HG03135 (cell line): ENCODE data around the gene SPART.

Source experiments
- ATAC-seq: cut with Tn5 transposase; IDR thresholded peaks from one replicate; pipeline ENCODE4 v1.9.1; 2021; ENCODE audit warnings: mild to moderate bottlenecking, moderate library complexity; ENCODE audit not compliant: unreplicated experiment

SPART gene

DNA sequence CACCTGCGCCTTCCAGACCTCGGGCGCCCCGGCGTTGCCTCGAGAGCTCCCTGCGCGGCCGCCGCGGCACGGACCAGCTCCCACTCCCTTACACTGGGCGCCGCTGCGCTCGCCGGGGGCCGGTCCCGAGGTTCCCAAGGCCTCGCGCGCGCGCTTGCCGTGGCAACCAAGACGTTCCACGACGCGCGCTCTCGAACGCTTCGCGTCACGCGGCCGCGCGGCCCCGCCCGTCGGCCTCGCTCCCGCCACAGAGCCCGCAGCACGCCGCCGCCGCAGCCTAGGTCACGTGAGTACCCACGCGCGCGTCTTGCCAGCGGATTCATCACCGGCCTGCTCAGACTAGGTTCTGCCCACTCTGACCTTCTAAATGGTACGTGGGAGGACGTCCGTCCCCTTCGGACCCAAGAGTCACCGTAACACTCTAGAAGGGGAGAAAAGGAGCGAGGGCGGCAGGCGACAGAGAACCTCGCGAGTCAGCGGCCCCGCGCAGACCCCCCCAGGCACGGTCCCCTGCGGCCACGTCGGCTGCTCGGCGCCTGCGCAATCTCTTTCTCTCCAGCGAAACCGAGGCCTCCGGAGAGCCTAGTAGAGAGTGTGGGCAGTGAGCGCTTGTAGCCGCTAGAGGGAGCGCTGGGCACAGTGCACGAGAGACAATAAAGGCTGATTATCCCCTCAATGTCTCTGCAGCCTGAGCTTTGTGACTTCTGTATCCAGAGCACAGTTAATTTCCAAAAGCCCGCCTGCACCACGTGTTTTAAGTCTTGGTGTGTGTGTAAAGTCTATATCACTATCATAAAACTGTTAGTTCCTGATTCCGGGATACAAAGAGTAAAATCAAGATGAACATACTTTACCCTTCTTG lies at the start of gene SPART:
SPART (minus strand) TSS at position 173 of the 862 bp plus-strand sequence. CDS start 10,564 bp downstream, outside the sequence.
- ATAC-seq = peak; percentile 93

DNA sequence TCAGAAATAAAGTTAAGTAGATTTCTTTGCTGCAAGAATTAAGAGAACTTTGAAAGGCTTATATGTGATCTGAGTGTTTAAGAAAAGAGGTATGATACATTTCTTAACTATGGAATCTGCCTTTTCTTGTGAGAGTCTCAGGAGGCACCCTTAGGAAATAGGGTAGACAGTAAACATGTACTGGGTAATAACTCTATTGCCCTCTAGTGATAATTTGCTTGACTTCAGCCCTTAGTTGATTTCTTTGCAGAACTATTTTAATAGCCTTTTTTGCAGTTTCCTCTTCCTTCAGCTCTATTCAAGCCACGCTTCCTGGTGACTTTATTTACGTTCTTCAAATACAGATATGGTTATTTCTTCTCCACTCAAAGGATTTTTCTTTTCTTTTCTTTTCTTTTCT lies 49.1 kb upstream of the SPART start:
- ATAC-seq = no peak

- ATAC-seq = no peak
These were observed 39.3 kb upstream of the SPART start for GRCh38 chr13:36385489-36385888.

DNA sequence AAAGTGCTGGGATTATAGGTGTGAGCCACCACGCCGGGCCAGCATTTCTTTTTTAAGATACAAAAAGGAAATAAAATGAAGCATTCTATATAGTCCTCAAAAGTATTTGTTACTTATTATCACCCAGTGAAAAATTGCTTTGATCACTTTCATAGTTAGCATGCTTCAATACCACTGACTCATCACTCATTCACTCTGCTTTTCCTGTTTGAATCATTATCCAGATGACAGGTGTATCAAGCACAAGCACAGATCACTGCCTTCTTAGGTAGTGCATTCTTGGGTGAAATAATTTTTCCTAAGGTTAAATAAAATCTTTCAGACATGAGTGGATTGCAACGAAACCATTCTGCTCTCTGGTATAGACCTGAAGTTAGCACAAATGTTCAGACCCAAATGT lies 35.8 kb upstream of the SPART start:
- no peak for ATAC-seq

DNA sequence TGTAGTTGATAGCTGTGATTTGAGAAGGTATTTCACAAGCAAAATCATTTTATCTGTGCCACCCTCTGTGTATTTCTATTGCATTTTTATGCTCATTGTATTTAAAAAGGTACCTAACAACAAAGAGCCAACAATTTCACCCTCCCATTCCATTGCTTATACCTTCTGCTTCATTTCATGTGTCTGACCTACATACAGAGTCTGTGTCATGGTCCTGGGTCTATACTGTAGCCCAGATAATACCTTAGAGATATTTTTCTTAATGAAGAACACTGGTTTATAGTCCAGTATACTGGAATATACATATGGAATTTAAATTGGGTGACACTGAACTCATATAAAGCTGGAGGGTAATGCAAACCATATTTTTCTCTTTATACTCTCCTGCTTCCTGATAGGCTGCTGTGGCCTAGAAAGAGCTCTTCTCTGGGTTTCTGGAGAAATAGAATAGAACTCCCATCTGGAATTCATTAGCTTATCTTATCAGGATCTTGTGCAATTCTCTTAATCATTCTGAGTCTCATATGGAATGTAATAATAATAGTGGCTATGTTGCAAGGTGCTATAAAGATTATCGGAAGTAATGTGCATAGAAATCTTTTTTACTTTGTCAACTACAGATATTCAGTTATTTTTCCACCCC lies 31.8 kb upstream of the SPART start:
- no peak for ATAC-seq

GRCh38 chr13:36374063-36374462 lies 27.9 kb upstream of the SPART start:
- ATAC-seq = no peak

GRCh38 chr13:36371185-36371584 lies 25.0 kb upstream of the SPART start:
- no peak for ATAC-seq

GRCh38 chr13:36370108-36370429 lies 23.9 kb upstream of the SPART start:
- ATAC-seq = no peak

DNA sequence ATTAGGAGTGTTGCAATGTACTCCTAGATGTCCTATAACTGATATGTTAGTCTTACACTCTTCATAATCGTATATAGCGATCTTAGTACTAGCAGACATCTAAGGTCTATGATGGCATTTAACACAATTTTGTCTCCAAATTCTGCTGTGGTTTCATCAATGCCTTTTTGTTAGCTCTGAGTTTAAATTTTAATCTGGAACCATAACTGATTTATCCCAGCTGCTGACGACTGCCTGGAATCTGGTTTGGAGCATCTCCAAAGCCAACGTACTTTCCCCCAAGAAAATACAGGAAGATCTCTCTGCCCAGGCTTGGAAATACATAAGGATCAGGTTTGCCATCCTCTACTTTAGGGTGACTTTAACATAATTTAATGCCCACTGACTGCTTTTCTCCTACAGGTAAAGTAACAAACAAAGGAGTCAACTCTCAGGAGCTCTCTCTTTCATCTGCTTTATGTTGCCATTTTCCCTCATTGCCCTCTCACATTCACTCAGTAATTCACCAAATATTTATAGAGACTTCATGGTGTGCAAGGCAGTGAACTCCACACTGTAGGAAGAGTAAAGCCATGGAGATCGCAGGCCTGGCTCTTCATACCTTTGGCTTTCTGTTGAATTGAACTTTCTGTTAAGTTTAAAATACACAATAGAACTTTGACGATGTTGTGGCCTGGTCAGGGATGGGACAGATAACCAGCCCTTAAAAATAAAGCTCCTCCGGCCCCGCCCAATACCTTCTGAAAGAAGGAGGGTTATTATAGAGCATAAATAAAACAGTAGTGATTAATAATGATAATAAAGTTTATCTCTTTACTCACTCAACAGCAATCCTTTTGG lies 23.3 kb upstream of the SPART start:
- no peak for ATAC-seq

DNA sequence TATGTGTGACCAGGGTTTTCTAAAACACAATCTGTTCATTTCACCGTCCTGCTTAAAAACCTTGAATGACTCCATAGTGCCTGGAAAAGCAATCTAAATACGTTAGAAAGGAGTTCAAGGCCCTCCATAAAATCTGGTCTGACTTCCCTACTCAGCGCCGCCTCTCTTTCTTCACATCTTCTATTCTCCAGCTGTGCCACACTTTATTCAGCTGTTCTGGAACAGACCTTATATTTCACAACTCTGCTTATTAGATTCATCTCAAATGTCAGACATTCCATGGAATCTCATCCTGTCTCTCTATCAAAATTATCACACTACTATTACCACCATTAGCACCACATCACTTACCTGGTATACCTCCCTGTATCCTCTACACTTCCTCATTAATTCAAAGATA lies 19.8 kb upstream of the SPART start:
- ATAC-seq = no peak

DNA sequence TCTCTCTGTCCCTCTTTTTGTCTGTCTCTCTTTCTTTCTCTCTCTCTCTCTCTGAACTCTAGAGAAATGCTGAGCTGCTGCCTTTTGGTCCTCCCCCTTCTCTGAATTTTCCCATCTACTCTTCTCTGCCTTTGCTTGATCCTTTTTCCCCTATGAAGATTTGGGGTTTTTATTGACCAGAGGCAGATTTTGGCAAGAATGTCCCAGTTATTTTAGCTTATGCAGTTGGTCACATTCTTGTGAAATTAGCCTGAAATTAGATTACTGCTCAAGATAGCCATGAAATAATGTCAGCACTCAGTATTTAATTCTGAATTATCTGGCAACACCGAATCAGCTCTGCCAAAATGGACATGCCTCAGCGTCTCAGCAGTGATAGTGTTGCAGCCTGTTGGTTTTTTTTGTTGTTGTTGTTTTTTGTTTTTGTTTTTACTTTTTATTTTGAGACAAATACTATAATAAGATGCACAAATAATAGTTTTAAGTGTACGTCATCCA lies 17.2 kb upstream of the SPART start:
- ATAC-seq = no peak

DNA sequence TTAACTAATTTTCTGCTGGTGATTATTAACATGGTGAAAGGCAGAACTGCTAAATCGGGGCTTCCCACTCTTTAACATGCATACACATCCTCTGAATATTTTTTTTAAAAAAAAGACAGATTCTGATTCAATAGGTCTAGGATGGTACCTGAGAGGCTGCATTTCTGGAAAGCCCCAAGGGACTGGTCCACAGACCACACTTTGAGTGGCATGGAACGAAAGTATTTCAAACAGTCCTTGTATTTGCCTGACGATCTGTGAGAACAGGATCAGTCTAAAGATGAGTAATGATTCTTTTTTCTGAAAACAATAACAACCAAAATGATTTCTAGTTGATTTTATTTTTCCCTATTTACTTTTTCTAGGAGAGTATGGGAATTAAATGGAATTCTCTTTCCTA lies 16.7 kb upstream of the SPART start:
- ATAC-seq = no peak

GRCh38 chr13:36362251-36362650 lies 16.1 kb upstream of the SPART start:
- no peak for ATAC-seq

DNA sequence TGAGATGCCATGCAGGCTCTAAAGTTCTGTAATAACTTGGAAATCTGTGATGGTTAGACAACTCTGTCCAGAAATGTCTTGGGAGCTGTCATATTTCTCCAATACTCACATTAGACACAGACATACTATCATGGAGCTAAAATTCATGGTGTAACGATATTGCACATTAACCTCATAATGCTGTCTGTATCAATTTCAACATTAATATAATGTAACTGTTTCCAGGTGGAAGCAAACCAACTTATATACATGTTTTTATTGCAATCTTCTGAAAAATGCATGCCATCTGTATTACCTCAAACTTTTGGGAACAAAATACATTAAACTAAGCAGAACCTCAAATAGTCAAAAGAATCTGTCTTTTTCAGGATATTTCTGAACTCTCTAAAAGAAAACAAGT lies 14.7 kb upstream of the SPART start:
- ATAC-seq = no peak

GRCh38 chr13:36359301-36359950 lies 13.2 kb upstream of the SPART start:
- ATAC-seq = no peak

- no peak for ATAC-seq
These were observed 12.1 kb upstream of the SPART start for GRCh38 chr13:36358175-36358718.

GRCh38 chr13:36357692-36358091 lies 11.5 kb upstream of the SPART start:
- ATAC-seq = no peak

DNA sequence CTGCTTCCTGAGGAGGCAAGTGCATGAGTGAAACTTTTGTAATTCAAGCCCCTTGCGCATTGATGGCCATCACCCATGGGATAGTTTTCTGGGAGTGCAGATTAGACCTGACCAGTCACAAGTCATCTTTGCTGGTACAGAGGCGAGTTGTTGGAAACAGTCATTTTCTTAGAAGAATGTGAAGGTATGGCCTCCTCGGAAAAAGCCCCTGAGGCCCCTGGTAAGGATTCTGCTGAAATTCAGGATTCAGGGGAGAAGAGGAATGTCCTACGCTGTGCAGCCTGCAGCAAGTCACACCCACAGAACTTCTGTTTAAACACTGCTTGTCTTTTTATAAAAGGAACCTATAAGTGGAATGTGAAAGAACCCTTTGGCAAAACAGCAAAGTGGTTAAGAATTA lies 11.0 kb upstream of the SPART start:
- no peak for ATAC-seq

DNA sequence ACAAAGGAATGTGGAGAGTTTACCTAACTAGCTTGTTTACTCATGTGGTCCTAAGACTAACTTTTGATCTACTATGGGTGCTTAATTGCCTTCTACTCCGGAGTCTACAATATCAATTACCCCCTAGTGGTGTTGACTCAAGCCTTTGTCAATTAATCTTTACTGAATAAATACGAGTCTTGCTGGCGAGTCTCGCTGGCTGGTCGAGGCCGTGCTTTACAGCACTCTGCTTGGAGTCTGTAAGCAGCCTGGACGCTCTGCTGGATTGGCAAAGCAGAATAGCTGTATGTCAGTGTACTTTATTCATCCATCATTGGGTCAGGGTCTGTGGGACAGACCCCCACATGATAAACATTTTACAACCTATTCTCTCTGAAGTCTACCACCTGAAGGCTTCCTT lies 9.9 kb upstream of the SPART start:
- no peak for ATAC-seq

DNA sequence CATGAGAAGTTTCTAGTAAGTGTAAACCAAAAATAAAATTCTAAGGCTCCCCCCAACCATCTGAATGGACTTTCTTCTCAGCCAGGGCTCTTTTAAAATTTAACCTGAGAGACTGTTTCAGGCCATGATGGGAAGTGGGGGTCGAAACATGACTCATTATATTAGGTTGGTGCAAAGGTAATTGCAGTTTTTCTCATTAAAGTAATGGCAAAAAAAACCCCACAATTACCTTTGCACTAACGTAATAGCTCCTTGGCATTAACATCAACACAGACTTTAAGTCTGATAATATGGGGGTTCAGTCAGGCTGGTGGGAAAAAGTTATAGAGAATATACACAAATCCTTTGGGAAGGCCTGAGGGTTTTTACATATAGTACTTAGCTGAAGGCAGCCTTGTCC lies 9.4 kb upstream of the SPART start:
- ATAC-seq = no peak
